Measurements from ENCODE around the gene GNGT1. TPM values are rescaled to one million over a fixed set of nuclear protein-coding genes. Genes with fewer than 3 reads are reported as not detected.

Gene GNGT1
- total and polyA plus RNA-seq, 2 of the 8 experiments (the other 6 are each of a cell fraction or from before 2014, with no cell fraction given) = 0.26 TPM; not detected in 1

DNA sequence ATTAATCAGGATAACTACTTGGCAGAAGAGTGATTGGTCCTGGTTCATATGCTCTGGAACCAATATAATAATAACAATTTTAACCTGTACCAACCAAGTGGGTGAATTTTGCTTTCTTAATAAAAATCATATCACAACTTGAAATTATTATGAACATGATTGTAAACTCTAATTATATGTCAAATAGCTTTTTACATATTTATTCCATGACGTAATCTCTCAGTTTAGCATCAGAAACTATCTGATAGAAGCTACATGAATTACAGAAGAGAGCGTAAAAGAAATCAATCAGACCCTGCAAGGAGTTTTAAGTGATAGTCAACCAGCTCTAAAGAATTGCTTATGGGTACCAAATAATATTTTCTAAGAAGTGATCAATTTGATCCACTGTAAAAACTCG is 25.3 kb downstream of the GNGT1 start:
- H3K9me3 ChIP-seq (ENCODE audit: insufficient read depth in 2 of 2, low read depth in 1 of 2, low read length in 1 of 2) = no peaks in the 10 kb centered on the region

More for the DNA sequence above, 25.3 kb downstream of the GNGT1 start:
- no peak overlapping the region for H2BK15ac ChIP-seq (ENCODE audit: low read length)
- no peak overlapping the region for H2AFZ ChIP-seq (ENCODE audit: low read length)
- H2BK12ac ChIP-seq (ENCODE audit: low read depth, low read length) = no peak overlapping the region
- no peak overlapping the region for H3K4me3 ChIP-seq (ENCODE audit: extremely low read depth in 1 of 4, insufficient read depth in 2 of 4, low read depth in 3 of 4, low read length in 4 of 4)
- no peak overlapping the region for H2BK120ac ChIP-seq (replicated peaks; ENCODE audit: low read depth, low read length)
- no peaks in the 10 kb centered on the region for H3K79me1 ChIP-seq (ENCODE audit: low read depth, low read length)
- no peaks in the 10 kb centered on the region for H3K79me2 ChIP-seq (ENCODE audit: control insufficient read depth in 1 of 2, insufficient read depth in 2 of 2, low read length in 2 of 2)
- ChIA-PET POLR2A (ENCODE audit: partially characterized antibody) (no interaction called here), CTCF (ENCODE audit: partially characterized antibody) (interaction anchor here (0.6 to 1.3 kb wide), 3 partner anchors 9 to 65 kb away, joined by 3 to 6 read pairs (median 6); partner anchors contain the start of gene GNG11)
- peaks cover 0 to 1% (median 0%) of the 10 kb centered on the region in 4 experiments; a peak in 1 of 7 replicates for H3K27me3 ChIP-seq (replicated peaks in 1 of 4; ENCODE audit: control insufficient read depth in 3 of 4, extremely low read depth in 1 of 4, insufficient read depth in 3 of 4, low read length in 3 of 4)
- TF ChIP-seq CBX5 (IDR thresholded peaks at IDR 0.05; ENCODE audit: low read depth, low read length) = no peak
- TF ChIP-seq CTBP2 (IDR thresholded peaks at IDR 0.05; ENCODE audit: borderline replicate concordance, insufficient read depth, insufficient read length, low read length) = no peak
- no peak for TF ChIP-seq TBP (IDR thresholded peaks at IDR 0.05; ENCODE audit: low read depth, low read length)
- no peak for TF ChIP-seq SIRT6 (IDR thresholded peaks at IDR 0.05; ENCODE audit: low read length)
- no peak for TF ChIP-seq HDAC6 (IDR thresholded peaks at IDR 0.05; ENCODE audit: low read depth, low read length)
- H3K23me2 ChIP-seq (ENCODE audit: low read depth, low read length) = no peaks in the 10 kb centered on the region
- no peak overlapping the region for H3K23ac ChIP-seq (ENCODE audit: insufficient read length)
- FAIRE-seq = no peak
- WGBS, 2 experiments (ENCODE audit: extremely low coverage in 1 of 2, insufficient coverage in 1 of 2, insufficient read length in 1 of 2, insufficient replicate concordance in 2 of 2, low coverage in 1 of 2, low lambda C conversion rate in 2 of 2, missing lambda C conversion rate in 1 of 2) = 90% methylated on average over 3 of the region's 3 CpGs; no CpG with 5 or more reads in 1 of the 2 experiments
- H3K56ac ChIP-seq (replicated peaks; ENCODE audit: insufficient read length, low read depth, low read length) = no peak overlapping the region
- no peak overlapping the region for H2BK20ac ChIP-seq (ENCODE audit: low read length)
- no peaks in the 10 kb centered on the region for H3K36me3 ChIP-seq (ENCODE audit: control insufficient read depth in 2 of 4, insufficient read depth in 4 of 4, low read length in 3 of 4)
- no peak overlapping the region for H3K14ac ChIP-seq (ENCODE audit: insufficient read length)
- H3K9ac ChIP-seq (replicated peaks in 1 of 4; ENCODE audit: extremely low read depth in 1 of 4, low read depth in 3 of 4, low read length in 3 of 4) = no peak overlapping the region
- no peak overlapping the region for H3K4me2 ChIP-seq (ENCODE audit: insufficient read depth in 1 of 2, low read depth in 2 of 2, low read length in 2 of 2)
- no peaks in the 10 kb centered on the region for H4K20me1 ChIP-seq (replicated peaks in 1 of 2; ENCODE audit: control insufficient read depth in 1 of 2, insufficient read depth in 2 of 2, low read length in 2 of 2)
- H4K5ac ChIP-seq (ENCODE audit: insufficient read length, low read depth, low read length) = no peak overlapping the region
- no peaks in the 10 kb centered on the region for H3K4me1 ChIP-seq (replicated peaks in 1 of 4; ENCODE audit: control insufficient read depth in 3 of 4, insufficient read depth in 4 of 4, low read length in 3 of 4)
- H3K4ac ChIP-seq (replicated peaks; ENCODE audit: insufficient read length, low read depth, low read length) = no peak overlapping the region
- DNase-seq (ENCODE audit: low read depth in 1 of 2, low spot score in 2 of 2) = no peak
- no peak overlapping the region for H4K8ac ChIP-seq (ENCODE audit: extremely low read depth, insufficient read depth, low read length)
- no peak overlapping the region for H3K18ac ChIP-seq (ENCODE audit: extremely low read depth, low read length)
- H2BK5ac ChIP-seq (ENCODE audit: low read depth, low read length) = no peak overlapping the region
- no peak overlapping the region for H3K27ac ChIP-seq (ENCODE audit: low read depth, low read length)
- H4K91ac ChIP-seq (replicated peaks; ENCODE audit: insufficient read length, low read length) = no peak overlapping the region
- H2AK5ac ChIP-seq (ENCODE audit: low read depth, low read length) = no peak overlapping the region
